GM12878 (cell line): Measurements from ENCODE around the gene NFATC2. TPM values are rescaled to one million over a fixed set of nuclear protein-coding genes. Genes with fewer than 3 reads are reported as not detected.

Experiments
- ATAC-seq: fragments of 200-7000 bp; cut with Tn5 transposase; 3 replicates; pipeline ENCODE4 v1.9.1; 2020; ENCODE audit warnings: mild to moderate bottlenecking, moderate library complexity
- BruUV-seq: library from RNA; stranded (reverse); fragments of 400-500 nt; replicated peaks from 2 replicates; lab custom pipeline; 2021; lab: Mats Ljungman, UMichigan
- CTCF ChIA-PET: fragments of 300-600 bp; sonication (Branson Sonifier 250); formaldehyde crosslinking; extraction: SDS; loops from one replicate; lab custom pipeline; 2021; ENCODE audit warnings: inconsistent platforms; lab: Yijun Ruan, JAX
- POLR2A ChIA-PET: fragments of 350-600 bp; formaldehyde crosslinking; extraction: SDS; loops from one replicate; lab custom pipeline; 2021; ENCODE audit warnings: inconsistent platforms; lab: Charles Lee
- RAD21 ChIA-PET: fragments of 300-600 bp; sonication (Branson Sonifier 250); formaldehyde crosslinking; loops from one replicate; lab custom pipeline; 2023; ENCODE audit warnings: antibody characterized with exemption; ENCODE audit not compliant: unreplicated experiment; lab: Charles Lee
- SMC1A ChIA-PET: fragments of 300-600 bp; sonication (Branson Sonifier 250); formaldehyde crosslinking; loops from one replicate; lab custom pipeline; 2023; ENCODE audit not compliant: unreplicated experiment, uncharacterized antibody; lab: Charles Lee
- DNase-seq: peaks from one replicate; pipeline ENCODE4 v3.0.0-alpha.2; 2011; ENCODE audit warnings: low read depth, low spot score
- FAIRE-seq: peaks from 3 replicates; lab custom pipeline; 2011; peaks lifted over from hg19 to GRCh38; lab: Jason Lieb, UNC
- H2AFZ ChIP-seq: 2 replicates; pipeline ENCODE4 v1.6.0; 2011; ENCODE audit warnings: low read depth, low read length, control low read depth; ENCODE audit not compliant: control insufficient read depth
- H3K27ac ChIP-seq: 2 replicates; pipeline ENCODE4 v1.5.1; 2011; ENCODE audit warnings: control low read depth; ENCODE audit not compliant: control insufficient read depth, insufficient read depth
- H3K27me3 ChIP-seq, 2 experiments: replicated peaks in 1 of 2; 2 replicates each; pipeline versions ENCODE4 v1.6.0 to v1.6.1; 2011; ENCODE audit warnings: low read length in 1 of 2; ENCODE audit not compliant: control insufficient read depth in 2 of 2, insufficient read depth in 2 of 2
- H3K36me3 ChIP-seq, 2 experiments: 2 replicates each; pipeline ENCODE4 v1.5.1; 2011; ENCODE audit warnings: low read length in 1 of 2; ENCODE audit not compliant: control insufficient read depth in 2 of 2, insufficient read depth in 2 of 2
- H3K4me1 ChIP-seq: 2 replicates; pipeline ENCODE4 v1.6.1; 2011; ENCODE audit warnings: mild to moderate bottlenecking, low read length, moderate library complexity, mixed read lengths; ENCODE audit not compliant: control insufficient read depth, insufficient read depth
- H3K4me2 ChIP-seq: 2 replicates; pipeline ENCODE4 v1.6.0; 2011; ENCODE audit warnings: control low read depth; ENCODE audit not compliant: control insufficient read depth, insufficient read depth
- H3K4me3 ChIP-seq: fragments of 200-600 bp; sonication (generic); 2 replicates; pipeline ENCODE4 v1.5.1; 2016
- H3K79me2 ChIP-seq: 2 replicates; pipeline ENCODE4 v1.6.0; 2011; ENCODE audit warnings: low read length; ENCODE audit not compliant: control insufficient read depth, insufficient read depth
- H3K9ac ChIP-seq: 2 replicates; pipeline ENCODE4 v1.8.0; 2011; ENCODE audit warnings: low read length, control low read depth, mixed read lengths; ENCODE audit not compliant: control insufficient read depth, insufficient read depth
- H3K9me3 ChIP-seq: replicated peaks from 3 replicates; pipeline ENCODE4 v1.5.1; 2011; ENCODE audit warnings: mild to moderate bottlenecking, low read length; ENCODE audit not compliant: control insufficient read depth, insufficient read depth
- H4K20me1 ChIP-seq: 2 replicates; pipeline ENCODE4 v1.6.0; 2011; ENCODE audit not compliant: control insufficient read depth, insufficient read depth
- BCL3 ChIP-seq: IDR thresholded peaks from 2 replicates; pipeline ENCODE4 v1.6.1; 2011; ENCODE audit warnings: borderline replicate concordance, low read depth, mild to moderate bottlenecking, moderate library complexity, low read length; ENCODE audit not compliant: insufficient read depth, poor library complexity, severe bottlenecking
- BMI1 ChIP-seq: fragments of 450-650 bp; IDR thresholded peaks from 2 replicates; pipeline ENCODE4 v1.6.1; 2016; ENCODE audit warnings: mild to moderate bottlenecking, moderate library complexity, borderline replicate concordance
- BRCA1 ChIP-seq: IDR thresholded peaks from 2 replicates; pipeline ENCODE4 v1.6.1; 2011; ENCODE audit warnings: low read depth, low read length, improper control_type of control experiment
- CBX5 ChIP-seq: sonication (generic); IDR thresholded peaks from 2 replicates; pipeline ENCODE4 v1.6.1; 2016; ENCODE audit warnings: low read depth, moderate library complexity, mild to moderate bottlenecking, inconsistent platforms
- CREM ChIP-seq: IDR thresholded peaks from 2 replicates; pipeline ENCODE4 v1.6.1; 2014; ENCODE audit warnings: antibody characterized with exemption, low read depth
- CUX1 ChIP-seq: IDR thresholded peaks from 2 replicates; pipeline ENCODE4 v1.6.1; 2012; ENCODE audit warnings: improper control_type of control experiment, low read depth, low read length; ENCODE audit not compliant: insufficient replicate concordance
- MEF2A ChIP-seq: IDR thresholded peaks from 2 replicates; pipeline ENCODE4 v1.6.1; 2011; ENCODE audit warnings: low read depth, mild to moderate bottlenecking, low read length, moderate library complexity; ENCODE audit not compliant: insufficient read depth
- MYC ChIP-seq: IDR thresholded peaks from 2 replicates; pipeline ENCODE4 v1.6.1; 2011; ENCODE audit warnings: mild to moderate bottlenecking, low read length, moderate library complexity, inconsistent platforms; ENCODE audit not compliant: insufficient read depth, insufficient replicate concordance, insufficient read length, severe bottlenecking
- NR2C2 ChIP-seq: IDR thresholded peaks from 2 replicates; pipeline ENCODE4 v1.6.1; 2011; ENCODE audit warnings: borderline replicate concordance, low read depth; ENCODE audit not compliant: control insufficient read depth, insufficient read length
- PAX5 ChIP-seq: IDR thresholded peaks from 2 replicates; pipeline ENCODE4 v1.6.1; 2011; ENCODE audit warnings: low read depth, low read length, borderline replicate concordance
- RUNX3 ChIP-seq: IDR thresholded peaks from 2 replicates; pipeline ENCODE4 v1.6.1; 2012; ENCODE audit warnings: low read length, inconsistent platforms
- SUZ12 ChIP-seq: fragments of 200-600 bp; sonication (generic); IDR thresholded peaks from one replicate; pipeline ENCODE4 v1.6.1; 2018; ENCODE audit warnings: antibody characterized with exemption, mild to moderate bottlenecking; ENCODE audit not compliant: unreplicated experiment
- WGBS: methylation state at CpG from one replicate; pipeline ENCODE4 v1.1.6; 2016; ENCODE audit warnings: low lambda C conversion rate; ENCODE audit not compliant: insufficient replicate concordance, insufficient coverage; ENCODE audit errors: missing lambda C conversion rate; 5-methylcytosine and 5-hydroxymethylcytosine counted together
- in situ Hi-C: fragments of 300-500 bp; cut with MboI; formaldehyde crosslinking; loops from 9 replicates; pipeline ENCODE4 v1.14.3; 2018; ENCODE audit warnings: mixed read lengths
- intact Hi-C: fragments of 100-400 bp; cut with micrococcal nuclease; formaldehyde crosslinking; loops from one replicate; pipeline ENCODE4 v1.14.2; 2022; ENCODE audit not compliant: unreplicated experiment
- polyA plus RNA-seq, 11 experiments: library from polyadenylated mRNA; depleted of rRNA in 4 of 11; unstranded in 6 of 11; stranded (reverse) in 5 of 11; fragments of >200 nt; fragmentation: Nextera tagmentation in 4 of 11; fragmentation: Illumina TruSeq in 1 of 11; extraction: Ambion mirVana in 4 of 11; extraction: Trizol in 1 of 11; gene quantifications; 1 replicate in 1 of 11; 2 replicates in 10 of 11; pipeline versions ENCODE4 v1.2.1 to v1.2.3, GENCODE V29; 2011 to 2016; ENCODE audit warnings: inconsistent platforms in 2 of 11, missing spikeins in 2 of 11, low read depth in 1 of 11
- total RNA-seq, 4 experiments: library from RNA; depleted of rRNA in 3 of 4; stranded (reverse); fragments of >200 nt in 3 of 4; fragmentation: Illumina TruSeq in 1 of 4; extraction: Trizol in 1 of 4; gene quantifications; 2 replicates each; pipeline versions ENCODE4 v1.2.1 to v1.2.3, GENCODE V29; 2013 to 2021
- TF ChIP-seq, protein P1 (sequence below): fragments of 450-650 bp; IDR thresholded peaks from 2 replicates; pipeline ENCODE4 v1.6.1; 2018; ENCODE audit warnings: borderline replicate concordance, mild to moderate bottlenecking; ENCODE audit not compliant: partially characterized antibody

The NFATC2 gene
- total and polyA plus RNA-seq, 10 of the 15 experiments (the other 5 are each of a cell fraction or from before 2014, with no cell fraction given) = 3.3 to 20.0 (median 7.3) TPM

- SMC1A ChIA-PET = interaction anchor here (1.2 to 2.4 kb wide), 2 partner anchors 27 to 222 kb away, joined by 3 to 10 read pairs; no protein-coding TSS in a partner anchor
- intact Hi-C loops (no loop called here), in situ Hi-C loops (loop anchor here (5.0 kb wide), 2 partner anchors 223 to 253 kb away; no protein-coding TSS in a partner anchor)
- H3K27ac ChIP-seq = no peak overlapping the region
- BruUV-seq = no TSS peak
- POLR2A ChIA-PET = no interaction called here
- no peaks in the 10 kb centered on the region for H3K79me2 ChIP-seq
- no peak overlapping the region for H2AFZ ChIP-seq
- no peaks in the 10 kb centered on the region for H3K27me3 ChIP-seq
- no peak overlapping the region for H3K9ac ChIP-seq
- RAD21 ChIA-PET = interaction anchor here (1.7 kb wide), 1 partner anchor 240 kb away, joined by 3 read pairs; no protein-coding TSS in a partner anchor
- ATAC-seq (no peak), DNase-seq (no peak), FAIRE-seq (no peak)
- H3K4me3 ChIP-seq = no peak overlapping the region
- H3K4me2 ChIP-seq = no peak overlapping the region
- no peaks in the 10 kb centered on the region for H3K36me3 ChIP-seq
- H4K20me1 ChIP-seq = no peaks in the 10 kb centered on the region
- no peaks in the 10 kb centered on the region for H3K9me3 ChIP-seq
- H3K4me1 ChIP-seq = no peaks in the 10 kb centered on the region
- WGBS = 17% methylated on average over 4 of the region's 4 CpGs
- CTCF ChIA-PET = interaction anchor here (1.4 to 6.8 kb wide), 3 partner anchors 222 to 250 kb away, joined by 3 to 53 read pairs (median 5); no protein-coding TSS in a partner anchor
- TF ChIP-seq RUNX3 (no peak), BCL3 (no peak), NR2C2 (no peak), CUX1 (no peak), BMI1 (no peak), BRCA1 (no peak), MYC (no peak), PAX5 (no peak), MEF2A (no peak), SUZ12 (no peak), CBX5 (no peak), CREM (no peak)
- TF ChIP-seq, protein P1, sequence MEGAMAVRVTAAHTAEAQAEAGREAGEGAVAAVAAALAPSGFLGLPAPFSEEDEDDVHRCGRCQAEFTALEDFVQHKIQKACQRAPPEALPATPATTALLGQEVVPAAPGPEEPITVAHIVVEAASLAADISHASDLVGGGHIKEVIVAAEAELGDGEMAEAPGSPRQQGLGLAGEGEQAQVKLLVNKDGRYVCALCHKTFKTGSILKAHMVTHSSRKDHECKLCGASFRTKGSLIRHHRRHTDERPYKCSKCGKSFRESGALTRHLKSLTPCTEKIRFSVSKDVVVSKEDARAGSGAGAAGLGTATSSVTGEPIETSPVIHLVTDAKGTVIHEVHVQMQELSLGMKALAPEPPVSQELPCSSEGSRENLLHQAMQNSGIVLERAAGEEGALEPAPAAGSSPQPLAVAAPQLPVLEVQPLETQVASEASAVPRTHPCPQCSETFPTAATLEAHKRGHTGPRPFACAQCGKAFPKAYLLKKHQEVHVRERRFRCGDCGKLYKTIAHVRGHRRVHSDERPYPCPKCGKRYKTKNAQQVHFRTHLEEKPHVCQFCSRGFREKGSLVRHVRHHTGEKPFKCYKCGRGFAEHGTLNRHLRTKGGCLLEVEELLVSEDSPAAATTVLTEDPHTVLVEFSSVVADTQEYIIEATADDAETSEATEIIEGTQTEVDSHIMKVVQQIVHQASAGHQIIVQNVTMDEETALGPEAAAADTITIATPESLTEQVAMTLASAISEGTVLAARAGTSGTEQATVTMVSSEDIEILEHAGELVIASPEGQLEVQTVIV = no peak
Observed at GRCh38 chr20:51374456-51374830, 168.1 kb downstream of the NFATC2 start.
